Measurements from ENCODE around the gene REEP5. TPM values are rescaled to one million over a fixed set of nuclear protein-coding genes. Genes with fewer than 3 reads are reported as not detected.
"Not testable (repeated sequence)": the region's sequence is repeated elsewhere in the genome, so short reads cannot be mapped to it uniquely, and the experiment has no call there.

Gene REEP5
- total RNA-seq, 2 experiments from 2014 or later, result 44.3 to 50.4 TPM

GRCh38 chr5:112915831-112916230, 6.2 kb downstream of the REEP5 start:
- no peaks in the 10 kb centered on the region for H3K27me3 Mint-ChIP-seq
- H3K4me1 Mint-ChIP-seq, result peaks cover 79% of the 10 kb centered on the region
- no peak overlapping the region for H3K4me3 Mint-ChIP-seq
- DNase-seq, result no peak
- H3K36me3 Mint-ChIP-seq (ENCODE audit: low read depth), result peaks cover 56% of the 10 kb centered on the region
- no peaks in the 10 kb centered on the region for H3K9me3 Mint-ChIP-seq (ENCODE audit: low read depth)
- ATAC-seq, result peak; percentile 57
- ChIA-PET POLR2A (no interaction called here), CTCF (interaction anchor here (0.9 to 1.6 kb wide), 4 partner anchors 9 to 81 kb away, joined by 3 to 4 read pairs (median 3); no protein-coding TSS in a partner anchor)
- intact Hi-C loops (cut with DNase I, micrococcal nuclease), result no loop called here
- no peak overlapping the region for H3K27ac Mint-ChIP-seq

- H3K4me1 Mint-ChIP-seq, result peaks cover 69% of the 10 kb centered on the region
- POLR2A ChIA-PET, result no interaction called here
- H3K27ac Mint-ChIP-seq, result no peak overlapping the region
- ATAC-seq (peak; percentile 40), DNase-seq (no peak)
- intact Hi-C loops (cut with DNase I, micrococcal nuclease), result no loop called here
- peaks cover 61% of the 10 kb centered on the region for H3K36me3 Mint-ChIP-seq (ENCODE audit: low read depth)
- no peaks in the 10 kb centered on the region for H3K27me3 Mint-ChIP-seq
- no peaks in the 10 kb centered on the region for H3K9me3 Mint-ChIP-seq (ENCODE audit: low read depth)
- CTCF ChIA-PET, result interaction anchor here (0.5 kb wide), 1 partner anchor 17 kb away, joined by 4 read pairs; no protein-coding TSS in a partner anchor
- H3K4me3 Mint-ChIP-seq, result no peak overlapping the region
Observed at GRCh38 chr5:112914584-112914983, 7.4 kb downstream of the REEP5 start.

DNA sequence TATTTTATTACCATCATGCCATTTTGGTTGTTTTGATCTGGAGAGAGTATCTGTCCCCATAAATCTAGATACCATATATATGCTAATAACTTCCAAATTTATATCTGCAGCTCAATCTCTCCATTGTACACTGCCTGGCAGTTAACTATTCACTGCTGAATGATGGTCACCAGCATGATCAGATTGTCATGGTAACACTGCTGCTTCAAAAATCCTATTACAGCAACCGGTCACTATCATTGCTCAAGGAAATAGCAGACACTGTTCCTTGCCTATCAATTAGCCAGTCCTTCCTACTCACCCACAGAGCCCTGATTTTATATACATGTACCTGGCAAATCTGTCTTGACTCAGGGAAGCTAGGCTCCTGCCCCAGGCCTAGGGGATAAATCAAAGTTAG, 11.5 kb downstream of the REEP5 start:
- ChIA-PET CTCF (interaction anchor here (1.9 to 2.0 kb wide), 2 partner anchors 21 to 85 kb away, joined by 4 to 7 read pairs; no protein-coding TSS in a partner anchor), POLR2A (no interaction called here)
- intact Hi-C loops (cut with DNase I, micrococcal nuclease), result no loop called here

DNA sequence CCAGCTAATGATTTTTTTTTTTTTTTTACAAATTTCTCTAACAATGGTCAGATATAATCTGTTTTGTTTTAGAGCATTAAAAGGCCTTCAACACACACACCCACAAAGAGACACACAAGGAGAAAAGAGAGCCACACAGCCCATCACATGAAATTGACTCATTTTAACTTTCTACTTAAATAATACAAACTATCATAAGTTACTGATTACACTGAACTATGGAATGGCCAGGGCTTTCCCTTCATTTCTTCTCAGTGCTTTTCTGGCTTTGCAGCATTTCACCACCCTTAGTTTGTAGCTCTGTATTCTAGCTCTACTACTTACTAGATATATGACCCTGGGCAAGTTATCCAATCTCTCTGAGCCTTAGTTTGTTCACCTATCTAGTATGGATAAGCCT, 13.2 kb downstream of the REEP5 start:
- no peak for DNase-seq
- ChIA-PET POLR2A (no interaction called here), CTCF (interaction anchor here (0.7 to 1.3 kb wide), 3 partner anchors 11 to 121 kb away, joined by 3 read pairs; no protein-coding TSS in a partner anchor)
- Mint-ChIP-seq H3K4me3 (no peak overlapping the region), H3K27ac (no peak overlapping the region), H3K27me3 (no peaks in the 10 kb centered on the region), H3K36me3 (ENCODE audit: low read depth) (peaks cover 23% of the 10 kb centered on the region), H3K4me1 (peaks cover 21% of the 10 kb centered on the region), H3K9me3 (ENCODE audit: low read depth) (no peaks in the 10 kb centered on the region)
- intact Hi-C loops (cut with DNase I, micrococcal nuclease), result no loop called here
- ATAC-seq, result no peak

More for the DNA sequence above, 11.5 kb downstream of the REEP5 start:
- peaks cover 31% of the 10 kb centered on the region for H3K36me3 Mint-ChIP-seq (ENCODE audit: low read depth)
- no peak overlapping the region for H3K4me3 Mint-ChIP-seq
- H3K4me1 Mint-ChIP-seq, result peaks cover 33% of the 10 kb centered on the region
- DNase-seq (no peak), ATAC-seq (no peak)
- H3K27me3 Mint-ChIP-seq, result no peaks in the 10 kb centered on the region
- no peaks in the 10 kb centered on the region for H3K9me3 Mint-ChIP-seq (ENCODE audit: low read depth)
- H3K27ac Mint-ChIP-seq, result no peak overlapping the region

- ChIA-PET CTCF (no interaction called here), POLR2A (no interaction called here)
- intact Hi-C loops (cut with DNase I, micrococcal nuclease), result no loop called here
- Mint-ChIP-seq H3K9me3 (ENCODE audit: low read depth) (no peaks in the 10 kb centered on the region), H3K36me3 (ENCODE audit: low read depth) (peaks cover 17% of the 10 kb centered on the region), H3K4me3 (no peak overlapping the region), H3K27ac (no peak overlapping the region), H3K4me1 (peaks cover 12% of the 10 kb centered on the region), H3K27me3 (no peaks in the 10 kb centered on the region)
- no peak for ATAC-seq
- DNase-seq, result no peak
Observed at GRCh38 chr5:112907166-112907631, 14.8 kb downstream of the REEP5 start.

GRCh38 chr5:112906637-112907036, 15.4 kb downstream of the REEP5 start:
- no peak for ATAC-seq
- POLR2A ChIA-PET, result no interaction called here
- Mint-ChIP-seq H3K9me3 (ENCODE audit: low read depth) (no peaks in the 10 kb centered on the region), H3K36me3 (ENCODE audit: low read depth) (peaks cover 17% of the 10 kb centered on the region), H3K4me3 (no peak overlapping the region), H3K27ac (no peak overlapping the region), H3K27me3 (no peaks in the 10 kb centered on the region), H3K4me1 (peaks cover 6% of the 10 kb centered on the region)
- intact Hi-C loops (cut with DNase I, micrococcal nuclease), result no loop called here
- CTCF ChIA-PET, result no interaction called here
- DNase-seq, result no peak

DNA sequence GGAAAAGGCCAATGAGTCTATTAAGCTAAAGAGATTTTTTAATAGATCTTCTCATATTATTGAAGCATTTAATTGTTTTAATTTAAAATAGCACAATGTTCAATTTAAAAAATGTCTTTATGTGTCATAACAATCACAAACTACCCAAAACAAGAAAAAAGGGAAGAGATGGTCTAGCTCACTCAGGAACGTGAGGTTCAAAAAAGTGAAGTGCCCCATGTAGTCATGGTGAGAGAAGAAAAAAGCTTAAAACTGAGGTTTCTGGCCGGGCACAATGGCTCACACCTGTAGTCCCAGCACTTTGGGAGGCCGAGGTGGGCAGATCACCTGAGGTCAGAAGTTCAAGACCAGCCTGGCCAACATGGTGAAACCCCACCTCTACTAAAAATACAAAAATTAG, 17.0 kb downstream of the REEP5 start:
- H3K4me1 Mint-ChIP-seq; intact Hi-C loops (cut with DNase I, micrococcal nuclease): not testable (repeated sequence)
- POLR2A ChIA-PET, result interaction anchor here (0.5 to 0.7 kb wide), 2 partner anchors 26 to 61 kb away, joined by 3 read pairs; no protein-coding TSS in a partner anchor

GRCh38 chr5:112902561-112902960, 19.5 kb downstream of the REEP5 start:
- H3K27me3 Mint-ChIP-seq, result no peaks in the 10 kb centered on the region
- intact Hi-C loops (cut with DNase I, micrococcal nuclease), result no loop called here

More for the DNA sequence above, 17.0 kb downstream of the REEP5 start:
- H3K4me3 Mint-ChIP-seq; H3K9me3 Mint-ChIP-seq (ENCODE audit: low read depth); H3K27me3 Mint-ChIP-seq; H3K27ac Mint-ChIP-seq; DNase-seq; ATAC-seq: not testable (repeated sequence)
- peaks cover 15% of the 10 kb centered on the region for H3K36me3 Mint-ChIP-seq (ENCODE audit: low read depth)
- CTCF ChIA-PET, result interaction anchor here (1.1 to 1.5 kb wide), 2 partner anchors 11 to 57 kb away, joined by 3 to 4 read pairs; no protein-coding TSS in a partner anchor

GRCh38 chr5:112895682-112896081, 26.3 kb downstream of the REEP5 start:
- intact Hi-C loops (cut with DNase I, micrococcal nuclease), result no loop called here
- Mint-ChIP-seq H3K9me3 (ENCODE audit: low read depth) (no peaks in the 10 kb centered on the region), H3K27ac (no peak overlapping the region), H3K4me3 (no peak overlapping the region), H3K27me3 (no peaks in the 10 kb centered on the region), H3K4me1 (peaks cover 7% of the 10 kb centered on the region), H3K36me3 (ENCODE audit: low read depth) (peaks cover 44% of the 10 kb centered on the region)
- ATAC-seq (no peak), DNase-seq (no peak)
- ChIA-PET POLR2A (no interaction called here), CTCF (interaction anchor here (1.0 to 1.4 kb wide), 4 partner anchors 17 to 28 kb away, joined by 3 to 5 read pairs (median 3); no protein-coding TSS in a partner anchor)

More at GRCh38 chr5:112902561-112902960, 19.5 kb downstream of the REEP5 start:
- CTCF ChIA-PET, result interaction anchor here (0.6 to 0.7 kb wide), 3 partner anchors 10 to 636 kb away, joined by 3 to 4 read pairs (median 3); no protein-coding TSS in a partner anchor
- POLR2A ChIA-PET, result no interaction called here
- Mint-ChIP-seq H3K4me1 (no peaks in the 10 kb centered on the region), H3K4me3 (no peak overlapping the region), H3K9me3 (ENCODE audit: low read depth) (no peaks in the 10 kb centered on the region), H3K36me3 (ENCODE audit: low read depth) (peaks cover 19% of the 10 kb centered on the region), H3K27ac (no peak overlapping the region)
- DNase-seq (no peak), ATAC-seq (no peak)

DNA sequence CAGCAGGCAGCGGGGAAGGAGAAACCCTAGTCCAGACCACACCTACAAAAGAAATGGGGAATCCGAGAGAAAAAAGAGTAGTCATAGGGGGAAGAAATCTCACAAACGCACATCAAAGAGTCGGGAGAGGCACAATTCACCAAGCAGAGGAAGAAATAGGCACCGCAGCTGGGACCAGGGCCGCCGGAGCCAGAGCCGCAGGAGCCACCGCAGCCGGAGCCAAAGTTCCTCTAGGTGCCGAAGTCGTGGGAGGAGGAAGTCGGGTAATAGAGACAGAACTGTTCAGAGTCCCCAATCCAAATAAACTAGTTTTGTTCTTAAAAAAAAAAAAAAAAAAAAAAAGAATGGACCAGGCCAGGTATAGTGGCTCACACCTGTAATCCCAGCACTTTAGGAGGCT, 29.3 kb downstream of the REEP5 start:
- Mint-ChIP-seq H3K36me3 (ENCODE audit: low read depth) (peaks cover 40% of the 10 kb centered on the region), H3K9me3 (ENCODE audit: low read depth) (no peaks in the 10 kb centered on the region), H3K4me3 (no peak overlapping the region), H3K27ac (no peak overlapping the region), H3K27me3 (no peaks in the 10 kb centered on the region), H3K4me1 (peaks cover 18% of the 10 kb centered on the region)
- ChIA-PET CTCF (interaction anchor here (0.7 kb wide), 1 partner anchor 10 kb away, joined by 4 read pairs; no protein-coding TSS in a partner anchor), POLR2A (no interaction called here)
- ATAC-seq (no peak), DNase-seq (no peak)
- intact Hi-C loops (cut with DNase I, micrococcal nuclease), result no loop called here

- H3K27me3 Mint-ChIP-seq; POLR2A ChIA-PET; H3K9me3 Mint-ChIP-seq (ENCODE audit: low read depth); DNase-seq; intact Hi-C loops (cut with DNase I, micrococcal nuclease); ATAC-seq; H3K27ac Mint-ChIP-seq; H3K4me3 Mint-ChIP-seq: not testable (repeated sequence)
- Mint-ChIP-seq H3K4me1 (peaks cover 24% of the 10 kb centered on the region), H3K36me3 (ENCODE audit: low read depth) (peaks cover 45% of the 10 kb centered on the region)
- CTCF ChIA-PET, result interaction anchor here (0.7 kb wide), 1 partner anchor 11 kb away, joined by 4 read pairs; no protein-coding TSS in a partner anchor
Observed at GRCh38 chr5:112892066-112892465, 30.0 kb downstream of the REEP5 start.

DNA sequence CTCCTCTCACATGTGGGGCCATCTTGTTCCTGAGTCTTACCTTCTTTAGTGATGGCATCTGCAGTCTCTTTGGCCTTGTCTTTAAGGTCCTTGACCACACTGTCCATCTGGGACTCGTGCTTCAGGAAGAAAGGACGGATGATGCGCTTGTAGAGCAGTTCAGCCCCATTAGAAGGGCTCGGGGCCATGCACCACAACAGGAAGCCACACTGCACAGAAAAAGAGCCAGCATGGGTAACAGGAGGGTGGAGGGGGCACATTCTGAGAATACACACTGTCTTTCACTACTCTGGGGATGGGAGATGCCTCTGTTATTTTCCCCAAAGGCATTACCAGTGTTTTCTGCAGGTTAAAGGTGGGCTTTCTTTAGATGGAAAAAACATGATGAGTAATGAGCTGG, 35.1 kb downstream of the REEP5 start:
- ChIA-PET CTCF (interaction anchor here (1.2 to 1.5 kb wide), 2 partner anchors 53 to 109 kb away, joined by 3 to 7 read pairs; no protein-coding TSS in a partner anchor), POLR2A (no interaction called here)
- no peak overlapping the region for H3K4me3 Mint-ChIP-seq
- H3K36me3 Mint-ChIP-seq (ENCODE audit: low read depth), result peaks cover 38% of the 10 kb centered on the region
- DNase-seq (no peak), ATAC-seq (no peak)
- intact Hi-C loops (cut with DNase I, micrococcal nuclease), result no loop called here
- no peaks in the 10 kb centered on the region for H3K9me3 Mint-ChIP-seq (ENCODE audit: low read depth)
- H3K27me3 Mint-ChIP-seq, result no peaks in the 10 kb centered on the region
- H3K4me1 Mint-ChIP-seq, result peaks cover 24% of the 10 kb centered on the region
- peak overlapping the region; percentile 44 for H3K27ac Mint-ChIP-seq

Measured in activated CD4-positive, alpha-beta T cell treated with anti-CD3 and anti-CD28 coated beads for 36 hours (primary cell).